ENCODE results near the gene SMAD6.

SMAD6 gene

GRCh38 chr15:66801266-66801665 lies 99.2 kb downstream of the SMAD6 start:
- no peak for DNase-seq

- DNase-seq, result no peak
These were observed 100.3 kb downstream of the SMAD6 start for GRCh38 chr15:66802025-66803001.

- peak; percentile 91 for DNase-seq
These were observed 101.2 kb downstream of the SMAD6 start for GRCh38 chr15:66803182-66803729.

- DNase-seq, result no peak
These were observed 101.7 kb downstream of the SMAD6 start for GRCh38 chr15:66803749-66804148.

- DNase-seq, result no peak
These were observed 103.3 kb downstream of the SMAD6 start for GRCh38 chr15:66805202-66805885.

GRCh38 chr15:66808181-66808824 lies 106.3 kb downstream of the SMAD6 start:
- no peak for DNase-seq

- no peak for DNase-seq
These were observed 107.6 kb downstream of the SMAD6 start for GRCh38 chr15:66809664-66810063.

GRCh38 chr15:66815318-66815717 lies 113.3 kb downstream of the SMAD6 start:
- peak; percentile 17 for DNase-seq

GRCh38 chr15:66816201-66816600 lies 114.2 kb downstream of the SMAD6 start:
- DNase-seq, result no peak

GRCh38 chr15:66819084-66819483 lies 117.0 kb downstream of the SMAD6 start:
- DNase-seq, result peak; percentile 23

GRCh38 chr15:66820481-66821176 lies 118.6 kb downstream of the SMAD6 start:
- no peak for DNase-seq

GRCh38 chr15:66821307-66821706 lies 119.3 kb downstream of the SMAD6 start:
- no peak for DNase-seq

- no peak for DNase-seq
These were observed 120.1 kb downstream of the SMAD6 start for GRCh38 chr15:66822114-66822513.

- no peak for DNase-seq
These were observed 120.5 kb downstream of the SMAD6 start for GRCh38 chr15:66822576-66822975.

- no peak for DNase-seq
These were observed 121.6 kb downstream of the SMAD6 start for GRCh38 chr15:66823601-66824000.

GRCh38 chr15:66824424-66824823 lies 122.4 kb downstream of the SMAD6 start:
- no peak for DNase-seq

- no peak for DNase-seq
These were observed 123.1 kb downstream of the SMAD6 start for GRCh38 chr15:66825139-66825538.

GRCh38 chr15:66825731-66826130 lies 123.7 kb downstream of the SMAD6 start:
- no peak for DNase-seq

- DNase-seq, result no peak
These were observed 124.5 kb downstream of the SMAD6 start for GRCh38 chr15:66826507-66826906.

GRCh38 chr15:66827039-66827697 lies 125.1 kb downstream of the SMAD6 start:
- no peak for DNase-seq

GRCh38 chr15:66827698-66828055 lies 125.6 kb downstream of the SMAD6 start:
- no peak for DNase-seq

Data from T1000 (cell line).